MCF 10A (cell line): ENCODE results near the gene FBXO36. TPM values are rescaled to one million over a fixed set of nuclear protein-coding genes. Genes with fewer than 3 reads are reported as not detected.

Experiments
- BruUV-seq: library from RNA; stranded (reverse); fragments of 400-500 nt; replicated peaks from 2 replicates; lab custom pipeline; 2021; lab: Mats Ljungman, UMichigan
- CTCF ChIA-PET: fragments of 300-600 bp; sonication (Branson Sonifier 250); formaldehyde crosslinking; extraction: SDS; loops from one replicate; lab custom pipeline; 2021; ENCODE audit warnings: antibody characterized with exemption, inconsistent platforms; lab: Yijun Ruan, JAX
- POLR2A ChIA-PET: fragments of 300-600, 350-650 bp; sonication (Branson Sonifier 250); formaldehyde crosslinking; extraction: SDS; loops from one replicate; lab custom pipeline; 2020; ENCODE audit warnings: antibody characterized with exemption, inconsistent platforms; lab: Yijun Ruan, JAX
- DNase-seq: peaks from one replicate; pipeline ENCODE4 v3.0.0-alpha.2; 2018; ENCODE audit not compliant: unreplicated experiment
- H3K27ac Mint-ChIP-seq: one replicate; pipeline ENCODE4 v1.8.0; 2022; ENCODE audit warnings: mild to moderate bottlenecking, low read depth, mixed read lengths; ENCODE audit not compliant: unreplicated experiment
- H3K27me3 Mint-ChIP-seq: one replicate; pipeline ENCODE4 v1.8.0; 2022; ENCODE audit warnings: mixed read lengths; ENCODE audit not compliant: insufficient read depth, unreplicated experiment
- H3K36me3 Mint-ChIP-seq: one replicate; pipeline ENCODE4 v1.8.0; 2022; ENCODE audit warnings: mild to moderate bottlenecking, moderate library complexity, mixed read lengths; ENCODE audit not compliant: insufficient read depth, unreplicated experiment
- H3K4me1 Mint-ChIP-seq: one replicate; pipeline ENCODE4 v1.8.0; 2022; ENCODE audit warnings: mixed read lengths; ENCODE audit not compliant: insufficient read depth, unreplicated experiment
- H3K4me3 Mint-ChIP-seq: one replicate; pipeline ENCODE4 v1.8.0; 2022; ENCODE audit warnings: mild to moderate bottlenecking, moderate library complexity, mixed read lengths; ENCODE audit not compliant: unreplicated experiment
- H3K9me3 Mint-ChIP-seq: one replicate; pipeline ENCODE4 v1.8.0; 2022; ENCODE audit warnings: mixed read lengths; ENCODE audit not compliant: unreplicated experiment
- CTCF ChIP-seq: fragments of 200-600 bp; IDR thresholded peaks from one replicate; pipeline ENCODE4 v1.8.0; 2022; ENCODE audit warnings: antibody characterized with exemption, mild to moderate bottlenecking; ENCODE audit not compliant: unreplicated experiment
- intact Hi-C: fragments of 100-400 bp; cut with micrococcal nuclease; formaldehyde crosslinking; loops from 2 replicates; pipeline ENCODE4 v1.14.1; 2022
- total RNA-seq: library from RNA; stranded (reverse); gene quantifications from 2 replicates; pipeline ENCODE4 v1.2.3, GENCODE V29; 2022

The FBXO36 gene
- total RNA-seq, 1 experiment from 2014 or later = 2.2 TPM

GRCh38 chr2:229925201-229925600 lies 2.9 kb downstream of the FBXO36 start:
- intact Hi-C loops = no loop called here
- no peak for DNase-seq
- H3K4me3 Mint-ChIP-seq = no peak overlapping the region
- peaks cover 11% of the 10 kb centered on the region for H3K4me1 Mint-ChIP-seq
- no peaks in the 10 kb centered on the region for H3K27me3 Mint-ChIP-seq
- CTCF ChIA-PET = no interaction called here
- no peak for TF ChIP-seq CTCF
- BruUV-seq = no TSS peak
- H3K27ac Mint-ChIP-seq = no peak overlapping the region
- no peaks in the 10 kb centered on the region for H3K9me3 Mint-ChIP-seq
- POLR2A ChIA-PET = interaction anchor here (1.8 kb wide), 1 partner anchor 10 kb away, joined by 4 read pairs; no protein-coding TSS in a partner anchor
- H3K36me3 Mint-ChIP-seq = peaks cover 18% of the 10 kb centered on the region

DNA sequence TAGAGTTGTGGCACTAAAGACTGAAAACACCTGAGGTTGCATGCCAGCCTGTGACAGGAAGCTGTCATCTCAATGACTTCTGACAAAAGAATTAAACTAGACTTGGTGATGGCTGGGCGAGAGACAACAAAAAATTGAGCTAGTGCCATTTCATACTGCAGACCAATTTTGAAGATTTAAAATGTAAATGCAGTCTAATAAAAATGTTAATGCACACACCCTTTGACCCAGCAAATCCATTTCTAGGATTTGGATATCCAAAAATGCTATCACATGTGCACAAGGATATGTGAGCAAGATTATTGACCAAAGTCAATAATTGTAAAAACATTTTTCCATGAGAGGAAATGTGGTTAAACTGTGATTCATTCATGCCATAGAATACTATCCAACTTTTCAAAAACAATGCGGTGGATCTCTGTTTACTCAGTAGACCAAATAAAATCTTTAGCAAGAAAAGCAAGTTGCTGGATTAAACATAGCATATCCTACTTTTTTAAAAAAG lies 5.6 kb downstream of the FBXO36 start:
- CTCF ChIA-PET = interaction anchor here (1.2 kb wide), 1 partner anchor 386 kb away, joined by 3 read pairs; no protein-coding TSS in a partner anchor
- Mint-ChIP-seq H3K27me3 (no peaks in the 10 kb centered on the region), H3K27ac (no peak overlapping the region), H3K36me3 (peaks cover 11% of the 10 kb centered on the region), H3K9me3 (no peaks in the 10 kb centered on the region), H3K4me1 (peaks cover 6% of the 10 kb centered on the region), H3K4me3 (no peak overlapping the region)
- POLR2A ChIA-PET = no interaction called here
- no TSS peak for BruUV-seq
- intact Hi-C loops = no loop called here
- TF ChIP-seq CTCF = no peak
- peak; percentile 18 for DNase-seq

GRCh38 chr2:229930656-229931055 lies 8.4 kb downstream of the FBXO36 start:
- intact Hi-C loops = no loop called here
- peaks cover 6% of the 10 kb centered on the region for H3K4me1 Mint-ChIP-seq
- no peak for TF ChIP-seq CTCF
- no peak for DNase-seq
- no peaks in the 10 kb centered on the region for H3K27me3 Mint-ChIP-seq
- no peak overlapping the region for H3K27ac Mint-ChIP-seq
- no TSS peak for BruUV-seq
- peaks cover 9% of the 10 kb centered on the region for H3K36me3 Mint-ChIP-seq
- CTCF ChIA-PET = interaction anchor here (0.6 kb wide), 1 partner anchor 59 kb away, joined by 3 read pairs; no protein-coding TSS in a partner anchor
- H3K4me3 Mint-ChIP-seq = no peak overlapping the region
- H3K9me3 Mint-ChIP-seq = no peaks in the 10 kb centered on the region
- POLR2A ChIA-PET = interaction anchor here (2.9 kb wide), 1 partner anchor 8 kb away, joined by 11 read pairs; the partner anchor contains the start of genes FBXO36 and TRIP12

- POLR2A ChIA-PET = interaction anchor here (2.9 kb wide), 1 partner anchor 9 kb away, joined by 11 read pairs; the partner anchor contains the start of genes FBXO36 and TRIP12
- Mint-ChIP-seq H3K9me3 (no peaks in the 10 kb centered on the region), H3K36me3 (peaks cover 7% of the 10 kb centered on the region), H3K27me3 (no peaks in the 10 kb centered on the region), H3K4me1 (peaks cover 6% of the 10 kb centered on the region), H3K4me3 (no peak overlapping the region), H3K27ac (no peak overlapping the region)
- BruUV-seq = no TSS peak
- no peak for TF ChIP-seq CTCF
- intact Hi-C loops = no loop called here
- CTCF ChIA-PET = interaction anchor here (0.6 kb wide), 4 partner anchors 10 to 1198 kb away, joined by 3 read pairs; no protein-coding TSS in a partner anchor
- no peak for DNase-seq
These were observed 8.9 kb downstream of the FBXO36 start for GRCh38 chr2:229931241-229931640.
